ENCODE measurements around the gene FAM171A2.
"Not testable (repeated sequence)": the region's sequence is repeated elsewhere in the genome, so short reads cannot be mapped to it uniquely, and the experiment has no call there.

FAM171A2 gene

DNA sequence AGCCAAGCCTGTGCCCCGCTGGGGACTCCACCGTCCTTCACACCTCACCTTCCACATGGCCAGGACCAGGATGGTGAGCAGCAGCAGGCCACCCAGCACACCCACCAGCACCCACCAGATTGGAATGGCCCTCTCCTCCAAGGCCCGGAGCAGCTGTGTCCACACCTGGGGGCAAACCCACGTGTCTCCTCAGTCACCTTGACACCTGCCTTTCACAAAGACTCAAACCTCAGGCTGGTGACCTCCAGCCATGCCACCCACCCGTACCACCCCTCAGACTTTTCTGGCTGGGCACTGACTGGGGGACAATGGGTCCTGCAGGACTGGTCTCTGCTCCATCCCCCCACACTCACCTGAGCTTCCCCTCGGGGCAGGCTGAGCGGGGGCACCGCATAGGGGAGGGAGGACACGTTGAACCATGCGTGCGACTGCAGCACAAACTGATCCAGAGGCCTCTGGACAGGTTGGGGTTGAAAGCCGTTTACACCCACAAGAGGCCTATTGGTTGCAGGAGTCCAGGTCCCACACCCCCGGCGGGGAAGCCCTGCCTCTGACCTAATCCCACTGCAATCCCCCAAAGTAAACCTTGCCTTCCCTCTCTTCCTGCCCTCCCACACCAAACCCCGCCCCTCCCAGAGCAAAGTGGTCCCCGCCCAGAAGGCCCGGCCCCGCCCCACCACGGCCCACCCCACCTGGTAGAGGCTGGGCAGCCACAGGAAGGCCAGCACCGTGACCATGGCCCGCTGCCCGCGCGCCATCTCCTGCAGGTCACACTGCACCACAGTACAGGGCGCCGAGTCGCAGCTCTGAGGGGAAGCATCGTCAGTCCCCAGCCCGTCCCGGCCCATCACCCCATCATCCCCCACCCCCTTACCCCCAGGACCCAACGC, 10.9 kb upstream of the FAM171A2 start:
- Mint-ChIP-seq H3K4me1 (peaks cover 4% of the 10 kb centered on the region), H3K36me3 (no peaks in the 10 kb centered on the region), H3K4me3 (no peak overlapping the region), H3K27ac (no peak overlapping the region), H3K9me3 (no peaks in the 10 kb centered on the region), H3K27me3 (peaks cover 8% of the 10 kb centered on the region)

DNA sequence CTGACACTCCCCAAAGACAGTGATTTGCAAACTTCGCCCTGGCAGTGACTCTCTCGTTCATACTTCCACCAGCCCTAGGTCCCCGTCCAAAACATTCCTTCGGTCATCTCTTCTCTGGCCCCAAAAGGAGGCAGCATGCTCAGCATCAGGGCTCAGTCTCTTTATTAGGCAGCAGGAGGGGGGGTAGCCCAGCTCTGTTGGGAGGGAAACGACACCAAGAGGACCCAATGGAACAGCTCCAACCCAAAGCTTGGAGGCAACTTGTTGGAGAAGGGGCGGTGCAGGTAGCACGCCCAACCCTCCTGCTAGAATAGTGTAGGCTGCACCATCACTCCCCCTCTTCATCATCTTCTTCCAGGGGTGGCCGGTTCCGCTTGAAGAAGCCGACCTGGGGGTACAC, 8.4 kb upstream of the FAM171A2 start:
- Mint-ChIP-seq H3K27me3 (peaks cover 17% of the 10 kb centered on the region), H3K4me1 (peaks cover 4% of the 10 kb centered on the region), H3K9me3 (no peaks in the 10 kb centered on the region), H3K4me3 (no peak overlapping the region), H3K27ac (no peak overlapping the region), H3K36me3 (no peaks in the 10 kb centered on the region)

DNA sequence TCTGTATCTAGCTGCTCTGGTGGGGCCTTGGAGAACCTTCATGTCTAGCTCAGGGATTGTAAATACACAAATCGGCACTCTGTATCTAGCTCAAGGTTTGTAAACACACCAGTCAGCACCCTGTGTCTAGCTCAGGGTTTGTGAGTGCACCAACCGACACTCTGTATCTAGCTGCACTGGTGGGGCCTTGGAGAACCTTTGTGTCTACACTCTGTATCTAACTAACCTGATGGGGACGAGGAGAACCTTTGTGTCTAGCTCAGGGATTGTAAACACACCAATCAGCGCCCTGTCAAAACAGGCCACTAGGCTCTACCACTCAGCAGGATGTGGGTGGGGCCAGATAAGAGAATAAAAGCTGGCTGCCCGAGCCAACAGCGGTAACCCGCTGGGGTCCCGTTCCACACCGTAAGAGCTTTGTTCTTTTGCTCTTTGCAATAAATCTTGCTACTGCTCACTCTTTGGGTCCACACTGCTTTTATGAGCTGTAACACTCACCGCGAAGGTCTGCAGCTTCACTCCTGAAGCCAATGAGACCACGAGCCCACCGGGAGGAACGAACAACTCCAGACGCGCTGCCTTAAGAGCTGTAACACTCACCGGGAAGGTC, 5.9 kb upstream of the FAM171A2 start:
- not testable (repeated sequence) for H3K4me1 Mint-ChIP-seq, H3K27ac Mint-ChIP-seq, H3K36me3 Mint-ChIP-seq, H3K9me3 Mint-ChIP-seq
- H3K4me3 Mint-ChIP-seq: peak overlapping the region; percentile 52
- H3K27me3 Mint-ChIP-seq: peaks cover 16% of the 10 kb centered on the region

DNA sequence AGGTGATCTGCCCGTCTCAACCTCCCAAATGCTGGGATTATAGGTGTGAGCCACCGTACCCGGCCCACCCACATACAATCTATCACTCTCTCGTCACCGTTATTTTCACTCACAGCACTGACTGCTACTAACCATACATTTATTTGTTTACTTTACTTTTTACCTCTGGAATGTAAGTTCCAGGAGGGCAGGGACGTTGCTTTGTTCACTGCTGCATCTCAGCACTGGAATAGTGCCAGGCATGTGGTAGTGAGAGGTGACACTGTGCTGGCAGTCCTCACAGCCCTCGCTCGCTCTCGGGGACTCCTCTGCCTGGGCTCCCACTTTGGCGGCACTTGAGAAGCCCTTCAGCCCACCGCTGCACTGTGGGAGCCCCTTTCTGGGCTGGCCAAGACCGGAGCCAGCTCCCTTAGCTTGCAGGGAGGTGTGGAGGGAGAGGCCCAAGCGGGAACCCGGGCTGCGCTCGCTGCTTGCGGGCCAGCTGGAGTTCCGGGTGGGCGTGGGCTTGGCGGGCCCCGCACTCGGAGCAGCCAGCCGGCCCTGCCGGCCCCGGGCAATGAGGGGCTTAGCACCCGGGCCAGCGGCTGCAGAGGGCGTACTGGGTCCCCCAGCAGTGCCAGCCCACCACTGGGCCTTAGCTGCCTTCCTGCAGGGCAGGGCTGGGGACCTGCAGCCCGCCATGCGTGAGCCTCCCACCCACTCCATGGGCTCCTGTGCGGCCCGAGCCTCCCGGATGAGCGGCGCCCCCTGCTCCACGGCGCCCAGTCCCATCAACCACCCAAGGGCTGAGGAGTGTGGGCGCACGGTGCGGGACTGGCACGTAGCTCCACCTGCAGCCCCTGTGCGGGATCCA, 5.0 kb upstream of the FAM171A2 start:
- H3K4me1 Mint-ChIP-seq, H3K4me3 Mint-ChIP-seq, H3K27ac Mint-ChIP-seq, H3K9me3 Mint-ChIP-seq, H3K36me3 Mint-ChIP-seq: not testable (repeated sequence)
- peaks cover 16% of the 10 kb centered on the region for H3K27me3 Mint-ChIP-seq

DNA sequence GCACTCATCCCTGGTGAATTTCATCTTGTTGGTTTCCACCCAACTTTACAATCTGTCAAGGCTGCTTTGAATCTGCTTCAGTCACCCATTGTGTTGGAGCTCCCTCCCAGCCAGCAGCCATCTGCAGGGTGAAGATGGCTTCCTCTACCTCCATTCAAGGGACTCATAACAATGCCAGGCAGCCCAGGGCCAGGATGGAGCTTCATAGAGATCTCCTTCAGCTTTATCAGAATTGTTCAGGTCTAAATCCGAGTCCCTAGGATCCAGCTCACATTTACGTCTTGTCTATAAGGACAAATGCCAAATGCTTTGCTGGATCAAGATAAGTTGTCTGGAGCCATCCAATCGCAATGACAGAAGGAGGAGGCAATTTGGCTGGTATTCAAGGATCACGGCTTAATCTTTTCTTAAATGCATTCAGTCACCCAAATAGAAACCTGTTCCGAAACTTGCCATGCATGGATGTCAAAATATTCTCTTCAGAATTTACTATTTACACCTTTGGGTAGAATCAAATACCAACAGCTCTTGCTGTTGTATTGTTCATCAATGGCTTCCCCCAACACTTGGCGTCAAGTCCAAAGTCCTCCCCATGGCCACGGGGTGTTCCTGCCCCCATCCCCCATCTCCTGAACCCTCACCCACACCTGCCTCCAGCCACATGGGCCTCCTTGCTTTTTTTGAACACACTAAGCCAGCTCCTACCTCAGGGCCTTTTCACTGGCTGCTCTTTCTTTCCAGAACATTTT, 3.8 kb upstream of the FAM171A2 start:
- peaks cover 4% of the 10 kb centered on the region for H3K4me1 Mint-ChIP-seq
- no peak overlapping the region for H3K27ac Mint-ChIP-seq
- no peak overlapping the region for H3K4me3 Mint-ChIP-seq
- H3K9me3 Mint-ChIP-seq: no peaks in the 10 kb centered on the region
- H3K36me3 Mint-ChIP-seq: no peaks in the 10 kb centered on the region
- peaks cover 17% of the 10 kb centered on the region for H3K27me3 Mint-ChIP-seq

DNA sequence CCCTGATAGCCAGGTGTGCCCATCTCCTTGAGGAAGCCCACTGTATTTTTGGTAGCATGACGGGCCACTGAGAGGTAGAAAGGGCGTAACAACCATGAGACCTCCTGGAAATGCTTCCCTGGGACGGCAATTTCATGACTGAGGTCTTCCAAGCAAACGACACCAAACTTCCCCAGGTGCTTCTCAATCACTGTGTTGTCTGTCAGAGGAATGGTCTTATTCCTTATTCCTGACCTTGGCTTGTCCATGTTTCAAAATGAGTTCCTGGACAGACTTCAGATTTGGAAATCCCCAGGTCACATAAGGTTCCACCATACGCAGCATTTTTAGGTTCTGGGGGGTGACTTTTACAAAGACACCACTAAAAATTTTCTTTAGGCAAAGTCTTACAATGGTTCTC, 1.4 kb upstream of the FAM171A2 start:
- H3K9me3 Mint-ChIP-seq, H3K27ac Mint-ChIP-seq, H3K36me3 Mint-ChIP-seq, H3K4me1 Mint-ChIP-seq: not testable (repeated sequence)
- Mint-ChIP-seq H3K4me3 (peak overlapping the region; percentile 57), H3K27me3 (peaks cover 16% of the 10 kb centered on the region)

DNA sequence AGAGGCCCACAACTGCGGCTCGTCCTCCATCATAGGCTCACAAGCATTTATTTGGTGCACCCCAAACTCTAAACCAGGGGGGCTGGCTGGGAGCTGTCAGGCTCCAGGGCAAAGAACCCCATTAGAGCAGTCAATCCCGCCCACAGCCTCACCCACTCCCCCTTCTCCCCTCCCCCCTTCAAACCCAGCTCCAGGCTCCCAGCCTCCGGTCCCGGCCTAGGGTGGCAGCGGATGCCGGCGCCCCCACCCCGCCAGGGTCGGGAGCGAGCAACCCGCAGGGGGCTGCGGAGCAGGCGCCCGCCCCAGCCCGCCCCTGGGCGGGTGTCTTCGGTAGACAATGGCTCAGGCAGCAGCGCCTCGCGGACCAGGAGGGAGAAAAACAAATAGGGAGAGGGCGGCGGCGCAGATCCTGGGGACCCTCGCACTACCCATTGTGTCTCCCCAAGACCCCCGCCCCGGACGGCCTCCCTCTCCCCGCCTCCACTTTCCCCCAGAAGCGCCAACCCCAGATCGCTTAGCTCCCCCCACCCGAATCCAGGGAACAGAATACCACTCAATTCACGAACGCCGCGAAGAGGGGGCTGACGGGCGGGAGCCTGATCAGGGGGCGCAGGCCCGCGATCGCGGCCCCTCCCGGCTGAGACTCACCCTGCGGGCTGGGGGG, 572 bp downstream of the FAM171A2 start:
- no peaks in the 10 kb centered on the region for H3K9me3 Mint-ChIP-seq
- H3K27me3 Mint-ChIP-seq: peaks cover 10% of the 10 kb centered on the region
- no peaks in the 10 kb centered on the region for H3K36me3 Mint-ChIP-seq
- H3K4me1 Mint-ChIP-seq: peaks cover 5% of the 10 kb centered on the region
- peak overlapping the region; percentile 62 for H3K4me3 Mint-ChIP-seq
- H3K27ac Mint-ChIP-seq: no peak overlapping the region

DNA sequence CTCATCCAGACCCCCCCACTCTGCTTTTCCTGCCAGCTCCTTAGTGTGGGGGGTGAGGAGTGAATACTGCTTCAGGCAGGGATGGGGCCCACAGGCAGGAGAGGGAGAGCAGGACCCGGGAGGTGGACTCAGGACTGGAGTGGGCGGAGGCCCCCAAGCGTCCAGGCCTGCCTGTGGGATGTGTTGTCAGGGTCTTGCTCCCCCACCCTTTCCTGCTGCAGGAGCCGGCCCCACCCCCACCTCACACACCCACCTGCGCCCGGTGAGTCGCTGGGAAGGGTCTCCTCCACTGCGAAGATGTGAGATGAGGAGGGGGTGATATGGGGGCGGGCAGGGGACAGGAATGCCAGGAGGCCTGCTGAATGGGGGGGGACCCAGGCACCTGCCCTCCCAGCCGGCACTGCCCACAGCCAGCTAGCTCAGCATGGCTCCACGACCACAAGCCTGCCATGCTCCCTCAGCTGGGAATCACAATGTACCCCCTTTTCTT, 1.1 kb downstream of the FAM171A2 start:
- no peaks in the 10 kb centered on the region for H3K36me3 Mint-ChIP-seq
- H3K27ac Mint-ChIP-seq: no peak overlapping the region
- H3K27me3 Mint-ChIP-seq: peaks cover 8% of the 10 kb centered on the region
- H3K9me3 Mint-ChIP-seq: no peaks in the 10 kb centered on the region
- H3K4me1 Mint-ChIP-seq: peaks cover 8% of the 10 kb centered on the region
- peak overlapping the region; percentile 51 for H3K4me3 Mint-ChIP-seq

DNA sequence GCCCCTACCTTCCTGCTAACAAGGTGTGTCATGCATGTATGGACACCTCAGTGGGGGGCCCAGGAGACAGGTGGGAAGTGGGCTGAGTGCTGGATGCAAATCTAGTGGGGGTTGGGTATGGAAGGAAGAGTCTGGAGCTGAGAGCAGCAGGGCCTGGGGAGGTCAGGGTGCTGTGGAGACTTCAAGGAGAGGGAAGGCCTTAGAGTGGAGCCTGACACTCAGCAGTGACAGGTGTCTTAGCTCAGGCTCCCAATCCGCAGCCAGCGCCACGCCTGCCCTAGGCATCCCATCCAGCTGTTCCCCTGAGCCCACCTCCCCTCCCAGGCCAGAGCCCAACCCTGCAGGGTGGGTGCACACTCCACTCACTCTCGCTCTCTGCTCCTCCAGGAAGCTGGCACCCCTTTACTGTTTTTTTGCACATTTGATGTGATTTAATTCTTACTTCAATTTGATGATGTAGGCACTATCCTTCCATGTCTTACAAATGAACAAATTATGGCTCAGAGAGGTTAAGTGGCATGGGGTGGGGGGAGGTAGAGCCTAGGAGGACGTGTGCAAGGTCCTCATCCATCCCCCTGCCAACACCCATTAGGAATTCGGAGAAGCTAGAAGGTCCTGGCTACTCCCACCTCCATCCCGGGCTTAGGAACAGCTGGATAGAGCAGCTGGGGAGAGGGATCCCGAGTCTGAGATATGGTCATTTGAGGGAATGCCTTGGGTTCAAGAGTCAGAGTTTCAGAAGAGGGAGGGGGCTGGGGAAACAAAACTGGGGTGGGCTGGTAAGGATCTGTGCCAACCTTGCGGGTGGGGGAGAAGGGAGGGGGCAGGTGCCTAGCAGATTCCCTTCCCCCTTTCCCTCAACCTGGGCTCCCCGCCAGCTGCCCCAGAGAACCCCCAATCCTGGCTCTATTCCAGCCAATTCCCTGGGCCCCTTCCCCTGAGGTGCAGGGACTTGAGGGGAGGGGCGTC, 2.1 kb downstream of the FAM171A2 start:
- peaks cover 4% of the 10 kb centered on the region for H3K27me3 Mint-ChIP-seq
- no peaks in the 10 kb centered on the region for H3K36me3 Mint-ChIP-seq
- H3K4me3 Mint-ChIP-seq: no peak overlapping the region
- no peaks in the 10 kb centered on the region for H3K9me3 Mint-ChIP-seq
- peak overlapping the region; percentile 66 for H3K27ac Mint-ChIP-seq
- peaks cover 8% of the 10 kb centered on the region for H3K4me1 Mint-ChIP-seq

DNA sequence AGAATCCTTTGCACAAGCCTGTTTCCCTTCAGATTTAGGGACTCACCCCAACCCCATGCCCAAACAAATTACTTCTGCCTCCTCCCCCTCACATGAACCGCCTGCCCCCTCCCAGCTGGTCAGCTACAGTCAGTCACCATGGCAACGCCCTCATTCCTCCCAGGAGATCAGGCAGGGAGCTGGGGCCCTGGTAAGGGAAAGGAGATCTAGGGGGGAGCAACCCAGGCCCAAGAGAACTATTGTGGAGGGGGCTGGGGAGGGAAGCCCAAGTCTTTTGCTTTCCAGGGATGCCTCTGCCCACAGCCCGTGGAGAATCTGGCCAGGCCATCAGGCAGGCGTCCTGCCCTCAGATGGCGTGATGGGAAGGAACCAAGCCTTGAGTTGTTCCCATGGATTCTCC, 2.8 kb downstream of the FAM171A2 start:
- Mint-ChIP-seq H3K36me3 (no peaks in the 10 kb centered on the region), H3K27ac (no peak overlapping the region), H3K4me1 (peaks cover 8% of the 10 kb centered on the region), H3K27me3 (peaks cover 4% of the 10 kb centered on the region), H3K4me3 (no peak overlapping the region), H3K9me3 (no peaks in the 10 kb centered on the region)

DNA sequence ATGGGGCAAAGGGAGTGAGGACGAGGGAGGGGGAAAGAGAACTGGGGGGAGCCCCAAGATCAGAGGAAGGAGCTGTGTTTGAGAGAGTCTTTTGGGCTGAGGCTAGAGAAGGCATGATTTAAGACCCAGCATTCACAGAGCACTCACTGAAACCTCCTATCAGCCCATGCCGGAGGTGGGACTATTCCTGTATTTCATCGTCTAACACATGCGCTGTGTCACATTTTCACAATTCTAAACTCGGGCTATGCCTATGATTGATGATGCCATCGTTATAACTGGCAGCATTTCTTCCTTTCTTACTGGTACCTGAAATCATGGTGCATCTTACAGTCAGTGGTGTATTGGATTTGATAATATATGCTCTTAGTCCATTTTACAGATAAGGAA, 3.5 kb downstream of the FAM171A2 start:
- Mint-ChIP-seq H3K36me3 (no peaks in the 10 kb centered on the region), H3K9me3 (no peaks in the 10 kb centered on the region), H3K27me3 (peaks cover 4% of the 10 kb centered on the region), H3K4me1 (peaks cover 8% of the 10 kb centered on the region), H3K4me3 (no peak overlapping the region), H3K27ac (no peak overlapping the region)

DNA sequence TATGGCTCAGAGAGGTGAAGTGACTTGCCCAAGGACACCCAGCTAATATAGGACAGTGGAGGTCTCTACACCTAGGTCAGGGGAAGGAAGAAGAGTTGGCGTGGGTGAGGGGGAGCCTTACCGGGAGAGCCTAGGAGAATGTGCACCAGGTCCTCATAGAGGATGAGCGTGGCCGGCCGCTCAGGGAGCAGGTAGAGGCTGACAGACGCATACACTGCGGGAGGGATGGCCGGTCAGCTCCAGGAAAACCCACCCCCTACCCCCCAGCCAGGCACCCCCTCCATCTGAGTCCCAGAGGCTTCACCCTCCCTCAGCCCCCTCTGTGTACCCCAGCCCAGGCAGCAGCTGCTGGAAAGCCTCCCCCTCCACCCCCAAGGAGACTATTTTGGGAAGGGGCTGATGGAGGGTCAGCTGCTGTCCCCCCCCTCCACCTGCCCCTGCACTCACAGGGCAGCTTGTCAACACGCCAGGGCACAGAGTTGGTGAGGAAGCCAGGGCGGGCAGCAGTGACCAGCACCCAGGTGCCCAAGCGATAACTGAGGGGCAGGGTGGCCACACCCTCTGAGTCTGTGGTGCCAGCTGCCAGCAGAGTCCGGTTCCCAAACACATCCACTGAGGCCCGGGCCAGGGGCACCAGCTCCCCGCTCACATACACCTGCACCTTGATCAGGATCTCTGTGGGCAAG, 4.1 kb downstream of the FAM171A2 start:
- Mint-ChIP-seq H3K4me1 (peaks cover 8% of the 10 kb centered on the region), H3K36me3 (no peaks in the 10 kb centered on the region), H3K4me3 (no peak overlapping the region)

DNA sequence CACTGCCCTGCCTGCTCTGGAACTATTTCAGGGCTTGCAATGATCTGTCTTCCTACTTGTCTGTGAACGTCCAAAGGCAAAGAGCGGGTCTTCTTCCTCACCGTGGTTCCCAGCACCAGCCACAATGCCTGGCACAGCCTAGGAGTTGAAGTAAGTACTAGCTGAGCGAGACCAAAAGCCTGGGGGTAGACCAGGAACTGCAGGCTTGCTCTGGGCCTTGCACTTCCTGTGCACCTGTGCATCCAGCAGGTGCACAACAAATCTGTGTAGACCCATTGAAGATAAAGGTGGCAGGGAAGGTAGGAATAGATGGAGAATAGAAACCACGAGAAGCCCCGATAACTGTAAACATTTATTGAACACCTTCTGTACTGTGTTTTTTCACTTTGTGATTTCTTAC, 4.6 kb downstream of the FAM171A2 start:
- H3K4me1 Mint-ChIP-seq: peaks cover 8% of the 10 kb centered on the region
- no peak overlapping the region for H3K27ac Mint-ChIP-seq
- H3K4me3 Mint-ChIP-seq: no peak overlapping the region
- peaks cover 2% of the 10 kb centered on the region for H3K27me3 Mint-ChIP-seq
- no peaks in the 10 kb centered on the region for H3K36me3 Mint-ChIP-seq
- H3K9me3 Mint-ChIP-seq: no peaks in the 10 kb centered on the region

More for the DNA sequence above, 4.1 kb downstream of the FAM171A2 start:
- H3K27me3 Mint-ChIP-seq: peaks cover 2% of the 10 kb centered on the region
- H3K9me3 Mint-ChIP-seq: no peaks in the 10 kb centered on the region
- no peak overlapping the region for H3K27ac Mint-ChIP-seq

Data from activated naive CD4-positive, alpha-beta T cell treated with anti-CD3 and anti-CD28 coated beads, Interleukin-2, amount 50 U/mL, for 24 hours (primary cell).